WTC11 (cell line): ENCODE measurements around the gene PELI3. TPM values are rescaled to one million over a fixed set of nuclear protein-coding genes. Genes with fewer than 3 reads are reported as not detected.

Source experiments
- ARID4B ChIP-seq: sonication (generic); formaldehyde crosslinking; IDR thresholded peaks from 2 replicates; pipeline ENCODE4 v1.8.0; 2023; ENCODE audit warnings: missing genetic modification reagents, mild to moderate bottlenecking, borderline replicate concordance
- E2F4 ChIP-seq: sonication (generic); formaldehyde crosslinking; IDR thresholded peaks from 2 replicates; pipeline ENCODE4 v1.8.1; 2022; ENCODE audit warnings: low read depth, mild to moderate bottlenecking, moderate library complexity, missing genetic modification reagents, borderline replicate concordance
- GTF2I ChIP-seq: fragments of 250-450 bp; sonication (Bioruptor Pico); conservative IDR thresholded peaks from 2 replicates; pipeline ENCODE4 v1.4.0; 2021; ENCODE audit warnings: mild to moderate bottlenecking
- JUN ChIP-seq: sonication (generic); formaldehyde crosslinking; IDR thresholded peaks from 2 replicates; pipeline ENCODE4 v1.8.0; 2023; ENCODE audit warnings: mild to moderate bottlenecking, missing genetic modification reagents
- MAX ChIP-seq: sonication (generic); formaldehyde crosslinking; IDR thresholded peaks from 2 replicates; pipeline ENCODE4 v1.8.0; 2022; ENCODE audit warnings: mild to moderate bottlenecking, missing genetic modification reagents
- NR2C2 ChIP-seq: sonication (generic); formaldehyde crosslinking; IDR thresholded peaks from 2 replicates; pipeline ENCODE4 v1.8.0; 2022; ENCODE audit warnings: mild to moderate bottlenecking, missing genetic modification reagents
- SP1 ChIP-seq: sonication (generic); formaldehyde crosslinking; conservative IDR thresholded peaks from 2 replicates; pipeline ENCODE4 v1.8.1; 2022; ENCODE audit warnings: missing genetic modification reagents
- ZBTB21 ChIP-seq: sonication (generic); formaldehyde crosslinking; IDR thresholded peaks from 2 replicates; pipeline ENCODE4 v1.8.1; 2023; ENCODE audit warnings: mild to moderate bottlenecking, missing genetic modification reagents, borderline replicate concordance
- ZNF121 ChIP-seq: sonication (generic); formaldehyde crosslinking; IDR thresholded peaks from 2 replicates; pipeline ENCODE4 v1.8.0; 2023; ENCODE audit warnings: missing genetic modification reagents
- total RNA-seq: library from RNA; stranded (reverse); gene quantifications from 3 replicates; pipeline ENCODE4 v1.2.3, GENCODE V29; 2021
- TF ChIP-seq, protein P1 (sequence below): fragments of 250-450 bp; sonication (Bioruptor Pico); IDR thresholded peaks from 2 replicates; pipeline ENCODE4 v1.8.0; 2021; ENCODE audit warnings: mild to moderate bottlenecking
- TF ChIP-seq, protein P2 (sequence below): sonication (generic); formaldehyde crosslinking; IDR thresholded peaks from 2 replicates; pipeline ENCODE4 v1.8.1; 2023; ENCODE audit warnings: mild to moderate bottlenecking, missing genetic modification reagents, borderline replicate concordance
- TF ChIP-seq, protein P3 (sequence below): sonication (generic); formaldehyde crosslinking; IDR thresholded peaks from 2 replicates; pipeline ENCODE4 v1.8.1; 2022; ENCODE audit warnings: missing genetic modification reagents, borderline replicate concordance
- TF ChIP-seq, protein P4 (sequence below): sonication (generic); formaldehyde crosslinking; IDR thresholded peaks from 2 replicates; pipeline ENCODE4 v1.8.1; 2022; ENCODE audit warnings: low read depth, missing genetic modification reagents, borderline replicate concordance

Gene PELI3
- total RNA-seq, 1 experiment from 2014 or later, result 7.8 TPM

DNA sequence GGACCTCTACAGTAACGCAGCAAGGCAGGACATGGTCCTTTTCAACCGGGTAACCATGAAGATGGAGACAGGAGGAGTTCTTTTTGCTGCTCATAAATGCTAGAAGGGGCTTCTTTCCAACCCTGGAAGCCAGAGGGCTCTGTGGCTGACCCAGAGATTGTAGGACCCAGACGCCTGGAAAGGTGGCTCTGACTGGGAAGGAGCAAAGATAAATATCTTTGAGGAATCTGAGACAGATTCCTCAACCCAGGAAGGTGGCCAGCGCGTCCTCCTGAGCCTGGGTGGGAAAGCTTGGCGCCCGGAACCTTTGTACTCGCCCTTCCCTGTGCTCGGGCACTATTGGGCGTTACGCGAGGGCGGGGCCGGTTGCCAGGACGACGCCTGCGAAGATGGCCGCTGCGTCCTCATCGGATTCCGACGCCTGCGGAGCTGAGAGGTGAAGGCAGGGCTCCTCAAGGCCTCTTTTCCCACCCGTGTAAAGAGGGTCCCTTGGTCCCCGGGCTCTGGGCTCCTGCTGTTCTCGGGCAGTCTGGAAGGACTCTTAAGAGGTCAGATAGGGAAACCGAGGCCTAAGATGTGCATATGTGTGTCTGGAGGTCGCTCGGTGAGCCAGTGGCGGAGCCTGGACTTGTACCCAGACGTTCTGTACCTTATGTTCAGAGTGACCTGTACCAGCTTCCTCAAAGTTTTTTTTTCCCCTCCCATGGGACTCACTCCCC, 43.7 kb downstream of the PELI3 start, which contains the start of gene BBS1 (continued):
- TF ChIP-seq ARID4B (peak; percentile 95; the same call in 1 of the 2 replicates), MAX (CRISPR knock-in tag) (peak; percentile 79), ZBTB21 (CRISPR knock-in tag) (no peak), ZNF121 (CRISPR knock-in tag) (no peak), JUN (CRISPR knock-in tag) (0 out of 2 replicates have a peak, but pooled peaks have one; percentile 26), E2F4 (CRISPR knock-in tag) (peak; percentile 30; the same call in 1 of the 2 replicates), SP1 (CRISPR knock-in tag) (peak; percentile 99), GTF2I (no peak), NR2C2 (CRISPR knock-in tag) (no peak)
- TF ChIP-seq, protein P1, sequence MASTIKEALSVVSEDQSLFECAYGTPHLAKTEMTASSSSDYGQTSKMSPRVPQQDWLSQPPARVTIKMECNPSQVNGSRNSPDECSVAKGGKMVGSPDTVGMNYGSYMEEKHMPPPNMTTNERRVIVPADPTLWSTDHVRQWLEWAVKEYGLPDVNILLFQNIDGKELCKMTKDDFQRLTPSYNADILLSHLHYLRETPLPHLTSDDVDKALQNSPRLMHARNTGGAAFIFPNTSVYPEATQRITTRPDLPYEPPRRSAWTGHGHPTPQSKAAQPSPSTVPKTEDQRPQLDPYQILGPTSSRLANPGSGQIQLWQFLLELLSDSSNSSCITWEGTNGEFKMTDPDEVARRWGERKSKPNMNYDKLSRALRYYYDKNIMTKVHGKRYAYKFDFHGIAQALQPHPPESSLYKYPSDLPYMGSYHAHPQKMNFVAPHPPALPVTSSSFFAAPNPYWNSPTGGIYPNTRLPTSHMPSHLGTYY, result no peak
- TF ChIP-seq, protein P2, sequence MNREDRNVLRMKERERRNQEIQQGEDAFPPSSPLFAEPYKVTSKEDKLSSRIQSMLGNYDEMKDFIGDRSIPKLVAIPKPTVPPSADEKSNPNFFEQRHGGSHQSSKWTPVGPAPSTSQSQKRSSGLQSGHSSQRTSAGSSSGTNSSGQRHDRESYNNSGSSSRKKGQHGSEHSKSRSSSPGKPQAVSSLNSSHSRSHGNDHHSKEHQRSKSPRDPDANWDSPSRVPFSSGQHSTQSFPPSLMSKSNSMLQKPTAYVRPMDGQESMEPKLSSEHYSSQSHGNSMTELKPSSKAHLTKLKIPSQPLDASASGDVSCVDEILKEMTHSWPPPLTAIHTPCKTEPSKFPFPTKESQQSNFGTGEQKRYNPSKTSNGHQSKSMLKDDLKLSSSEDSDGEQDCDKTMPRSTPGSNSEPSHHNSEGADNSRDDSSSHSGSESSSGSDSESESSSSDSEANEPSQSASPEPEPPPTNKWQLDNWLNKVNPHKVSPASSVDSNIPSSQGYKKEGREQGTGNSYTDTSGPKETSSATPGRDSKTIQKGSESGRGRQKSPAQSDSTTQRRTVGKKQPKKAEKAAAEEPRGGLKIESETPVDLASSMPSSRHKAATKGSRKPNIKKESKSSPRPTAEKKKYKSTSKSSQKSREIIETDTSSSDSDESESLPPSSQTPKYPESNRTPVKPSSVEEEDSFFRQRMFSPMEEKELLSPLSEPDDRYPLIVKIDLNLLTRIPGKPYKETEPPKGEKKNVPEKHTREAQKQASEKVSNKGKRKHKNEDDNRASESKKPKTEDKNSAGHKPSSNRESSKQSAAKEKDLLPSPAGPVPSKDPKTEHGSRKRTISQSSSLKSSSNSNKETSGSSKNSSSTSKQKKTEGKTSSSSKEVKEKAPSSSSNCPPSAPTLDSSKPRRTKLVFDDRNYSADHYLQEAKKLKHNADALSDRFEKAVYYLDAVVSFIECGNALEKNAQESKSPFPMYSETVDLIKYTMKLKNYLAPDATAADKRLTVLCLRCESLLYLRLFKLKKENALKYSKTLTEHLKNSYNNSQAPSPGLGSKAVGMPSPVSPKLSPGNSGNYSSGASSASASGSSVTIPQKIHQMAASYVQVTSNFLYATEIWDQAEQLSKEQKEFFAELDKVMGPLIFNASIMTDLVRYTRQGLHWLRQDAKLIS (CRISPR knock-in tag), result no peak
- TF ChIP-seq, protein P3, sequence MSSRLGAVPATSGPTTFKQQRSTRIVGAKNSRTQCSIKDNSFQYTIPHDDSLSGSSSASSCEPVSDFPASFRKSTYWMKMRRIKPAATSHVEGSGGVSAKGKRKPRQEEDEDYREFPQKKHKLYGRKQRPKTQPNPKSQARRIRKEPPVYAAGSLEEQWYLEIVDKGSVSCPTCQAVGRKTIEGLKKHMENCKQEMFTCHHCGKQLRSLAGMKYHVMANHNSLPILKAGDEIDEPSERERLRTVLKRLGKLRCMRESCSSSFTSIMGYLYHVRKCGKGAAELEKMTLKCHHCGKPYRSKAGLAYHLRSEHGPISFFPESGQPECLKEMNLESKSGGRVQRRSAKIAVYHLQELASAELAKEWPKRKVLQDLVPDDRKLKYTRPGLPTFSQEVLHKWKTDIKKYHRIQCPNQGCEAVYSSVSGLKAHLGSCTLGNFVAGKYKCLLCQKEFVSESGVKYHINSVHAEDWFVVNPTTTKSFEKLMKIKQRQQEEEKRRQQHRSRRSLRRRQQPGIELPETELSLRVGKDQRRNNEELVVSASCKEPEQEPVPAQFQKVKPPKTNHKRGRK, result no peak
- TF ChIP-seq, protein P4, sequence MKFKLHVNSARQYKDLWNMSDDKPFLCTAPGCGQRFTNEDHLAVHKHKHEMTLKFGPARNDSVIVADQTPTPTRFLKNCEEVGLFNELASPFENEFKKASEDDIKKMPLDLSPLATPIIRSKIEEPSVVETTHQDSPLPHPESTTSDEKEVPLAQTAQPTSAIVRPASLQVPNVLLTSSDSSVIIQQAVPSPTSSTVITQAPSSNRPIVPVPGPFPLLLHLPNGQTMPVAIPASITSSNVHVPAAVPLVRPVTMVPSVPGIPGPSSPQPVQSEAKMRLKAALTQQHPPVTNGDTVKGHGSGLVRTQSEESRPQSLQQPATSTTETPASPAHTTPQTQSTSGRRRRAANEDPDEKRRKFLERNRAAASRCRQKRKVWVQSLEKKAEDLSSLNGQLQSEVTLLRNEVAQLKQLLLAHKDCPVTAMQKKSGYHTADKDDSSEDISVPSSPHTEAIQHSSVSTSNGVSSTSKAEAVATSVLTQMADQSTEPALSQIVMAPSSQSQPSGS (CRISPR knock-in tag), result 0 out of 2 replicates have a peak, but pooled peaks have one; percentile 28
